NCI-H2081 (cell line): Measurements from ENCODE around the gene LRIT1.

Experiments
- DNase-seq, 2 experiments: peaks; one replicate each; lab custom pipeline; 2025; lab: John Stamatoyannopoulos, UW

The LRIT1 gene

GRCh38 chr10:84214046-84214572, 27.2 kb downstream of the LRIT1 start:
- DNase-seq: no peak

- DNase-seq: no peak
Measured at GRCh38 chr10:84213076-84213475, 28.3 kb downstream of the LRIT1 start.

- no peak for DNase-seq
Measured at GRCh38 chr10:84212014-84212413, 29.3 kb downstream of the LRIT1 start.

GRCh38 chr10:84211566-84211965, 29.8 kb downstream of the LRIT1 start:
- DNase-seq: no peak

- DNase-seq: no peak
Measured at GRCh38 chr10:84208023-84208422, 33.3 kb downstream of the LRIT1 start.

- no peak for DNase-seq
Measured at GRCh38 chr10:84205853-84206525, 35.4 kb downstream of the LRIT1 start.

GRCh38 chr10:84205049-84205852, 36.1 kb downstream of the LRIT1 start:
- peak; percentile 31 to 36 for DNase-seq

- DNase-seq: no peak
Measured at GRCh38 chr10:84204610-84205009, 36.7 kb downstream of the LRIT1 start.

GRCh38 chr10:84204122-84204521, 37.2 kb downstream of the LRIT1 start:
- DNase-seq: no peak

GRCh38 chr10:84202349-84202748, 39.0 kb downstream of the LRIT1 start:
- no peak for DNase-seq

GRCh38 chr10:84201682-84202081, 39.7 kb downstream of the LRIT1 start:
- DNase-seq: no peak

GRCh38 chr10:84201244-84201606, 40.1 kb downstream of the LRIT1 start:
- DNase-seq: no peak

- DNase-seq: no peak
Measured at GRCh38 chr10:84200537-84201243, 40.7 kb downstream of the LRIT1 start.

- DNase-seq: no peak
Measured at GRCh38 chr10:84198206-84198915, 43.0 kb downstream of the LRIT1 start.

- DNase-seq: no peak
Measured at GRCh38 chr10:84197643-84198042, 43.7 kb downstream of the LRIT1 start.

GRCh38 chr10:84196941-84197340, 44.4 kb downstream of the LRIT1 start:
- DNase-seq: no peak

- DNase-seq: peak in 1 of 2 experiments; percentile 53
Measured at GRCh38 chr10:84196083-84196482, 45.3 kb downstream of the LRIT1 start.

- DNase-seq: no peak
Measured at GRCh38 chr10:84195044-84195830, 46.1 kb downstream of the LRIT1 start.

- peak in 1 of 2 experiments; percentile 21 for DNase-seq
Measured at GRCh38 chr10:84194424-84195043, 46.8 kb downstream of the LRIT1 start, which contains the start of gene CDHR1. Gene CDHR1, plus strand, starts transcription at chr10:84194537. Its CDS starts 224 bp downstream, at chr10:84194761.

GRCh38 chr10:84193846-84194423, 47.4 kb downstream of the LRIT1 start:
- DNase-seq: no peak
